HG02840 (cell line): Measurements from ENCODE around the gene SUCLG2.

Experiments
- ATAC-seq: cut with Tn5 transposase; IDR thresholded peaks from one replicate; pipeline ENCODE4 v1.9.1; 2021; ENCODE audit warnings: mild to moderate bottlenecking, moderate library complexity, moderate number of reproducible peaks; ENCODE audit not compliant: unreplicated experiment, low FRiP score

SUCLG2 gene

DNA sequence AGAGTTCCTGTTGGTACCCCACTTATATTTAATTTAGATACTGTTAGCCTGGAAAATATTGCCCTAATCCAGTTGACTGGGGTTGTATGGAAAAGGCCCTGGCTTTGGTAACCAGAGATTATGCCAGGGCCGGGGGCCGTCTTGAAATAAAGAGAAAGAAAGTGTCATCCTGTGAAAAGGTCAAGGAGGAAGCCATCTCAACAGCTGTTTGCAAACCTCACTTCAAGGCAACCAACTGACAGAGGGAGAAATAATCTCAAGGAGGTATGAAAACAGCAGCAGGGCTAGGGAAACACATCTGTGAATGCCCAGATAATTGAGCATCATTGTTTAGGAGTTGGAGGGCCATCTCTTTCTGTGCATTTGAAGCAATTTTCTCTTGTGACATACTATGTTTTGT lies 190.8 kb downstream of the SUCLG2 start:
- ATAC-seq: no peak

DNA sequence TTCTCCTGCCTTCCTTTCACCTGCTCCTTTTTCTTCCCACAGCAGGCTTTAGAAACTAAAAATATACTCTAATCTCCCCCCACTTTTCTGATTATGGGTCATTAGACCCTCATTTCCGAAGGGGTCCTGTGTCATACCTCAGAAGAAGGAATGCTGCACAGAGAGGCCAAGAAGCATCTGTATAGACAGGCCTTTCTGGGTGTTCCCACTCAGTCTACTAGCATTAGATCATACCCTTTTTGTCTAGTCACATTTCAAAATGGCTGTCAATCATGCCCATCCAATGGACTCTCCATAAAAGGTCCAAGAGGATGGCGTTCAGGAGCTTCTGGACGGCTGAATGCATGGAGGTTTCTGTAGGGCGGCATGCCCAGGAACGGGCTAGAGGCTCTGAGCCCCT lies 192.2 kb downstream of the SUCLG2 start:
- no peak for ATAC-seq

DNA sequence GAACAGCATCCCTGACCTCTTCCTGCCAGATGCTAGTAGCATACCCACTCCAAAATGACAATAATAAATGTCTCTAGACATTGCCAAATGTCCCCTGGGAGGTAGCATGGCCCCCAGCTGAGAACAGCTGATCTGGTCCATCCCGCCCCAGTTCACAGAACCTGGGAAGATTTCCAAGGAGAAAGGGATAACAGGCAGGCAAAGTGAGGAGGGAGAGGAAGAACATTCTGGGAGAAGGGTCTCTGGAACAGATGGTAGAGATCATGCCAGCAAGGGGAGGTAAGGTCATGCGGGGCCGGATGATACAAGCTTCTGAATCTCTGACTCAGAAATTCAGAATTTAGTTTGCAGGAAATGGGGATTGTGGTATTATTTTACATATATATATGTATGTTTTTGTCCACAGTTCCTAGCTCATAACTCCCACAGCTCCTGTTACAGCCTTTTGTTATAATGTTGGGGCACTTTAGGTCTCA lies 192.7 kb downstream of the SUCLG2 start:
- ATAC-seq: no peak

DNA sequence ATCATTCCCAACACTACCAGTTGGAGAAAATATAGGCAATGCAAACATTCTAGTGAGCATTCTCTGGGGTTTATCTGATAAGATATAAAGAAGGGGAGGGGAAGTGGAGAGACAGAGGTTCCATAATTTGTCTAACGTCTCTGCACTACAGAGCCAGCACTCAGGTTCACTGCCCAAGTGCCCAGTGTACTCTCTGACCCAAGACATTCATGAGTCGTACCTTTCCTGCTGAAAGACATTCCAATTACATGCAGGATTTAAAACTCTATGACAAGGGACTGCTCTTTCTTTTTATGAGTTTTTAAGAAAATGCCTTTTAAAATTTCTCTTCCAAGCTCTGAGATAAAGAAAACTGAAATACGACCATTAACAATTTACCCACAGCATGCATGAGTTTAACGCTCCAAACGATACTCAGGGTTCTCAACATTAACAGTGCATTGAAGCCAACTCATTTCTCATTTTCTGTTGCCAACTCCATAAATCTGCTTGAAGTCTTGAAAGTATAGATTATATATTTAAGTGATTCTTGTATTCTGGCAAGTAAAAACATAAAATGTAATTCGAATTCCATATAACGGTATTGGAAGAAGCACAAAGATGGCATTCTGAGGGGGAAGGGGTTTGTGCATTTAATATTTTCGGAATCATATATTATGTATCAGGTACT lies 193.4 kb downstream of the SUCLG2 start:
- ATAC-seq: no peak

DNA sequence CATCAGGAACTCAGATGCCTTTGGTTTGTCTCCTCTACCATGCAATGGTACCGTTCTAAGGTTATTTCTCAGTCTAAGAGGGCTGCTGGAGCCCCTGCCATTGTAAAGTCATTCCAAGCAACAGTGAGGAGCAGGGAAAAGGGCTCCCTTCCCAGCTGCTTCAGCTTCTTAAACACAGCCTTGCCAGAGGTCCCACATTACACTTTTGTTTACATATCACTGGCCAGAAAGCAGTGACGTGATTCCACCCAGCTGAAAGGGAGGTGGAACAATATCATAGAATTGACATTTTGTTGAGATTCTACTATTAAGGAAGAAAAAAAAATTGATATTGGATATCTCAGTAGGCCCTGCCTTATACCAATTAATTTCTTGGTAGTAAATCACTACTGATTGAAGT lies 194.6 kb downstream of the SUCLG2 start:
- no peak for ATAC-seq

- ATAC-seq: no peak
These were observed 195.4 kb downstream of the SUCLG2 start for GRCh38 chr3:67458896-67459530.

DNA sequence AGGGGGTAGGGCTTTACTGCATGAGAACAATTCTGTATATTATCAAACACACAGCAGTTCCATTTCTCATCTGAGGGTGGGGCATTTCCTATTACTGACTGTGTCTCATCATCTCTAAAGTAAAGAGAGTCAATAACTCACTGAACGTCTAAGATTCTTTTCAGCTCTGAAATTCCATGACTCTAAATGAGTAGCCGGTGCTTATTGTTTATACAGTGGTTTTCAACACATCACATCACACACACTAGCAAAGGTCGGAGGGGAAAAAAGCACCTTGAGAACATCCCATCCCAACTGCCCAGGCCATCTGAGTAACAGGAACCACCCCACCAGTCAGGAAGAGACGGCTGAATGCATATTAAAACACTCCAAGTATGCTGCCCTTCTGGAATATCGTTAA lies 196.0 kb downstream of the SUCLG2 start:
- ATAC-seq: no peak

GRCh38 chr3:67453628-67454027 lies 200.8 kb downstream of the SUCLG2 start:
- no peak for ATAC-seq

DNA sequence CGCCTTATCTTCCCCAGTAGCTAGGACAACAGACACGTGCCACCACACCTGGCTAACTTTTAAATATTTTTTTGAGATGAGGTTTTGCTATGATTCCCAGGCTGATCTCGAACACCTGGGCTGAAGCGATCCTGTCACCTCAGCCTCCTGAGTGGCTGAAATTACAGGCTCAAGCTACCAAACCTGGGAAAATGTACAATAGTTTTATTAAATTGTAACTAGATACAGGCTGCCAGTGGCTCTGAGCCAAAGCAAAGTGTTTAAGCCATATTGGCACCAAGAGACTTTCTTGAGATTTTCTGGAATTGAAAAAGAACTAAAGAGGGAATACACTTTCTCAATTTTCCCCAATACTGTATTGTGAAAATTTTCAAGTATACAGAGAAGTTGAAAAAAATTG lies 204.3 kb downstream of the SUCLG2 start:
- ATAC-seq: no peak

DNA sequence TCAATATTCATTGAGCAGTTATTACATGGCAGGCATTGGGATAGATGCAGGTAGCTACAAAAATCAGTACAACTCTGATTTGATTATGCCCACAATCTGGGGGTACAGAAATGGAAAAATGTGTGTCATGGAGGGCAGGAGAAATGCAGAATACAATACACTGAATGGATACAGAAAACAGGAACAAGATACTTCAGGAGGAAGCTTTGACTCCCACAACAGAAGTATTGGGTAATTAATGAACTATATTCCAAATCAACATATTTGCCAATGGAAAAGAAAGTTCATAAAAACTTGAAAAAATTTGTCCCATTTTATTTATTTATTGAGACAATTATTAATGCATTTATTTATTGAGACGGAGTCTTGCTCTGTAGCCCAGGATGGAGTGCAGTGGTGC lies 207.0 kb downstream of the SUCLG2 start:
- ATAC-seq: no peak

- ATAC-seq: no peak
These were observed 216.6 kb downstream of the SUCLG2 start for GRCh38 chr3:67437789-67438188.

GRCh38 chr3:67437090-67437489 lies 217.3 kb downstream of the SUCLG2 start:
- no peak for ATAC-seq

GRCh38 chr3:67433109-67433508 lies 221.3 kb downstream of the SUCLG2 start:
- ATAC-seq: no peak

DNA sequence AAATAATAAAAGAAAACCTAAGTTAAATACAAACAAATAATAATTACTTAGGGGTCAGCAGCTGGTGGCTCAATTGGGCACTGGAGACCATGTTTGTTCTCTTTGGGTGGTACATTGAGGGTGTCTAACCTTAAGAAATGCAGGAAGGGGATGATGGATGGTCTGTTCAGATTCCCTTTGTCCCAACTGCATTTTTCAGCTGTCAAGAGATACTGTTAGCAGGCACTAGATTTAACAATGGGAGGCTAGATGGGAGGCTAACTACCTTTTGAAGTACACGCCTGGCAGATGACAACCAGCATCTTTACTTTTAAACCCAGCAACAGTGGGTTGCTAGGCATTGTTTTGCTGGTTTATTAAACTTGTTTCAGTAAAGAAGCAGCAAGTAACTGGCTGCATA lies 222.5 kb downstream of the SUCLG2 start:
- no peak for ATAC-seq

DNA sequence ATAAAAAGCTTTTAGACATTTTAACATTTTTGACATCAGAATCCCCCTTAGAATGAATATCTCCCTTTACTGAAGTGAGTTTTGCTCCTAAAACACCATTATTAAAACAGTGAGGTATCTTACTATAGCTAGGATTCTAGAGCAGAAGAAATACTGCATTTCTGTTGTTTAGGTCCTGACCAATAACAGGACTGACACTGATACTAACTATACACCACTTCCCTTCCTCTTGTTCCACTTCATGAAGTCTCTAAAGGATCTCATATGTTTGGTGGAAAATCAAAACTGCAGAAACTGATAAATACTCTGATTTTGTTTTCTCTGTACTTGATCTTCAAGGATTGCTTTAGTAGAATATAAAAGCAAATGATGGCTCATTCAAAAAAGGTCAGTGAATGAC lies 230.7 kb downstream of the SUCLG2 start:
- no peak for ATAC-seq

DNA sequence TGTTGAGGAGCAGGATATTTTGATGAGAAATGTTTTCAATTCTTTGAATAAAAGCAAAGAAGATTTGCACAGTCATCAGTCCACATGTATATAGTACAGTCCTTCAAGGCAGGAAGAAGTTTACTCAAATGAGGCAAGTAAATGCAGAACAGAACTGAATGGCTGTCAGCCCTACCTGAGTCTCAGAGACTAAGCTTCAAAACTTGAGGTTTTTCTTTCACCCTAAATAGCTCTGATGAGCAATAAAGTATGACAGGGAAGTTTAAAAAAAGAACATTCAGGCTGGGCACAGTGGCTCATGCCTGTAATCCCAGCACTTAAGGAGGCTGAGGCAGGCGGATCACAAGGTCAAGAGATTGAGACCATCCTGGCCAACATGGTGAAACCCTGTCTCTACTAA lies 232.5 kb downstream of the SUCLG2 start:
- ATAC-seq: no peak

GRCh38 chr3:67419779-67420178 lies 234.6 kb downstream of the SUCLG2 start:
- ATAC-seq: no peak

GRCh38 chr3:67419218-67419529 lies 235.2 kb downstream of the SUCLG2 start:
- no peak for ATAC-seq

DNA sequence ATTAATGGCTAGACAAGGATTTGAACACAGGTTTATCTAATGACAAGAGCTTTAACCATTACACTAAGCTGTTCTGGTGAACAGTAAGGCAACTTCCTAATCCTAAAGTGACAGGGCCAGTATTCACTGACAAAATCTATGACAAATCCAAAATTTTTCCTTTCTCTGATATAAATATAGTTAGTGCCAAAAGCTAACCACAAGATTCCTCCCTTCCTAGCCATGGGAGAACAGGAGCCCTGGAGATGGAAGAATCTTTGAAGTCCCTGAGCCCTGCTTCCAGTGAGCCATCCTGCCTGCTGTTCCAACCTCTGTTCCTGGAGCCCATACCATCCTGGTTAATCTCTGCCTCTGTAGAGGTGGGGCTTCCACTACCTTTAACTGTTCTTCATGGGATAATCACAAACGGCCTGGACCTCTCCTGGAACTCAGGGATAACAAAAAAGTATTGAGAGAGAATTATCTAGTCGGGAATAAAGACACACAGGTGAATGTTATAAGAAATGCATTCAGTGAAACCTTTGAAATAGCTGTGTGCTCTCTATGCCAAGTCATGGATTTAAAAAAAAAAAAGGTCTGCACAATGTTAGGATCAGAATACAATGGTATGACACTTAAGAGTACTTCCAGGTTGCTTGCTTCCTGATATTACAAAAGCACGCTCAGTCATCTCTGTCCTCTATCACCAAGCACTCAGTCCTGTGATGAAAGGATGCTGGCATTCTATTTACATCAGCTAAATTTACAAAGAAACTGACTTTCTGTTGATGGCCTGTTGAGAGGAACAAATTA lies 235.8 kb downstream of the SUCLG2 start:
- ATAC-seq: no peak

- ATAC-seq: no peak
These were observed 237.7 kb downstream of the SUCLG2 start for GRCh38 chr3:67416703-67417102.

DNA sequence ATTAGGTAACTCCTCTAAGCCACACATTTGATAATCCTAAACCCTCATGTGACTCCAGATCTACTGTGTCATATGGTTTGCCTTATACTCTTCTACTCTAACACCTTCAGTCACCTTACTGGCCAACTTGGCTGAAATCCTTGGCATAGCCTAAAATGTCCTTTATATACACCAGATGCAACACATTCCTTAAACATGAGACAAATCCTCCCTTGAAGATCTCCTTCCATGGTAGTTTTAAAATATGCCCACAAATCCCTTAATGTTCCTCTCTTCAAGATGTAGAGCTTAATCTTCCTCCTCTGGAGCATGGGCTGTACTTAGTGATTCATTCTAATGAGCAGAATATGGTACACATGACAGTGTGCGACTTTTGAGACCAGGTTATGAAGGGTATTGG lies 238.9 kb downstream of the SUCLG2 start:
- ATAC-seq: no peak

- no peak for ATAC-seq
These were observed 239.7 kb downstream of the SUCLG2 start for GRCh38 chr3:67414740-67415139.
